Upper lobe of right lung (tissue), 1 donor: ENCODE results near the gene POLR2H. TPM values are rescaled to one million over a fixed set of nuclear protein-coding genes. Genes with fewer than 3 reads are reported as not detected.

Experiments used
- ATAC-seq: fragments of 200-7000 bp; cut with Tn5 transposase; one replicate; pipeline ENCODE4 v1.9.1; 2020; ENCODE audit warnings: mild to moderate bottlenecking, moderate library complexity
- DNase-seq: peaks from one replicate; pipeline ENCODE4 v3.0.0-alpha.2; 2020
- H3K27ac ChIP-seq: fragments of 200-600 bp; one replicate; pipeline ENCODE4 v1.8.0; 2022
- H3K27me3 ChIP-seq: fragments of 200-600 bp; one replicate; pipeline ENCODE4 v1.8.0; 2022; ENCODE audit warnings: mild to moderate bottlenecking
- H3K36me3 ChIP-seq: fragments of 200-600 bp; one replicate; pipeline ENCODE4 v1.8.0; 2022
- H3K4me1 ChIP-seq: fragments of 200-600 bp; one replicate; pipeline ENCODE4 v1.8.0; 2022
- H3K4me3 ChIP-seq: fragments of 200-600 bp; one replicate; pipeline ENCODE4 v1.8.0; 2022; ENCODE audit warnings: mild to moderate bottlenecking
- H3K9me3 ChIP-seq: fragments of 200-600 bp; one replicate; pipeline ENCODE4 v1.8.0; 2022
- intact Hi-C: fragments of 100-400 bp; cut with DNase I; formaldehyde crosslinking; loops from one replicate; pipeline ENCODE4 v1.11.0; 2022
- total RNA-seq: library from RNA; stranded (reverse); fragmentation: NEBNext Ultra II Directional; extraction: Animal tissue kit (Norgen Biotek cat#: 25700); gene quantifications from one replicate; pipeline ENCODE4 v1.2.1, GENCODE V29; 2021
- TF ChIP-seq, protein P1 (sequence below): fragments of 200-600 bp; IDR thresholded peaks from one replicate; pipeline ENCODE4 v1.8.0; 2022; ENCODE audit warnings: antibody characterized with exemption
- donor health status: DM: no; HTN: yes; CAD: no; lungs with severe emphysema.

POLR2H gene
- total RNA-seq, 1 donor from 2014 or later = 63.2 TPM

DNA sequence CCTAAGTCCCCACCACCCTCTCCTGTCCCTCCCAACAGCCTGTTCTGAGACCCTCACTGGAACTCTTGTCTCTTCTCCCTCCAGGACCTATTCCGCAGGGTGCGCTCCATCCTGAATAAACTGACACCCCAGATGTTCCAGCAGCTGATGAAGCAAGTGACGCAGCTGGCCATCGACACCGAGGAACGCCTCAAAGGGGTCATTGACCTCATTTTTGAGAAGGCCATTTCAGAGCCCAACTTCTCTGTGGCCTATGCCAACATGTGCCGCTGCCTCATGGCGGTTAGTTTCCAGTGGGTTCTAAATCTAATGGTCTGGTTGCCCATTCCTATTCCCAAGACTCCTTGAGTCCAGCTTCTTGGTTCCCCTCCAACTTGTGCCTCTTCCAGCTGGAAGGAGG is 37.8 kb upstream of the POLR2H start:
- ATAC-seq (no peak), DNase-seq (no peak)
- Histone ChIP-seq H3K9me3 (no peaks in the 10 kb centered on the region), H3K4me3 (no peak overlapping the region), H3K36me3 (peaks cover 90% of the 10 kb centered on the region), H3K27me3 (no peaks in the 10 kb centered on the region), H3K27ac (no peak overlapping the region), H3K4me1 (peaks cover 28% of the 10 kb centered on the region)
- intact Hi-C loops = no loop called here
- TF ChIP-seq, protein P1, sequence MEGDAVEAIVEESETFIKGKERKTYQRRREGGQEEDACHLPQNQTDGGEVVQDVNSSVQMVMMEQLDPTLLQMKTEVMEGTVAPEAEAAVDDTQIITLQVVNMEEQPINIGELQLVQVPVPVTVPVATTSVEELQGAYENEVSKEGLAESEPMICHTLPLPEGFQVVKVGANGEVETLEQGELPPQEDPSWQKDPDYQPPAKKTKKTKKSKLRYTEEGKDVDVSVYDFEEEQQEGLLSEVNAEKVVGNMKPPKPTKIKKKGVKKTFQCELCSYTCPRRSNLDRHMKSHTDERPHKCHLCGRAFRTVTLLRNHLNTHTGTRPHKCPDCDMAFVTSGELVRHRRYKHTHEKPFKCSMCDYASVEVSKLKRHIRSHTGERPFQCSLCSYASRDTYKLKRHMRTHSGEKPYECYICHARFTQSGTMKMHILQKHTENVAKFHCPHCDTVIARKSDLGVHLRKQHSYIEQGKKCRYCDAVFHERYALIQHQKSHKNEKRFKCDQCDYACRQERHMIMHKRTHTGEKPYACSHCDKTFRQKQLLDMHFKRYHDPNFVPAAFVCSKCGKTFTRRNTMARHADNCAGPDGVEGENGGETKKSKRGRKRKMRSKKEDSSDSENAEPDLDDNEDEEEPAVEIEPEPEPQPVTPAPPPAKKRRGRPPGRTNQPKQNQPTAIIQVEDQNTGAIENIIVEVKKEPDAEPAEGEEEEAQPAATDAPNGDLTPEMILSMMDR = no peak

GRCh38 chr3:184325269-184325668 is 36.2 kb upstream of the POLR2H start:
- no peaks in the 10 kb centered on the region for H3K27me3 ChIP-seq
- DNase-seq (no peak), ATAC-seq (no peak)
- no peaks in the 10 kb centered on the region for H3K9me3 ChIP-seq
- TF ChIP-seq, protein P1 = no peak
- intact Hi-C loops = no loop called here
- H3K4me3 ChIP-seq = no peak overlapping the region
- H3K27ac ChIP-seq = no peak overlapping the region
- peaks cover 100% of the 10 kb centered on the region for H3K36me3 ChIP-seq
- peaks cover 16% of the 10 kb centered on the region for H3K4me1 ChIP-seq

DNA sequence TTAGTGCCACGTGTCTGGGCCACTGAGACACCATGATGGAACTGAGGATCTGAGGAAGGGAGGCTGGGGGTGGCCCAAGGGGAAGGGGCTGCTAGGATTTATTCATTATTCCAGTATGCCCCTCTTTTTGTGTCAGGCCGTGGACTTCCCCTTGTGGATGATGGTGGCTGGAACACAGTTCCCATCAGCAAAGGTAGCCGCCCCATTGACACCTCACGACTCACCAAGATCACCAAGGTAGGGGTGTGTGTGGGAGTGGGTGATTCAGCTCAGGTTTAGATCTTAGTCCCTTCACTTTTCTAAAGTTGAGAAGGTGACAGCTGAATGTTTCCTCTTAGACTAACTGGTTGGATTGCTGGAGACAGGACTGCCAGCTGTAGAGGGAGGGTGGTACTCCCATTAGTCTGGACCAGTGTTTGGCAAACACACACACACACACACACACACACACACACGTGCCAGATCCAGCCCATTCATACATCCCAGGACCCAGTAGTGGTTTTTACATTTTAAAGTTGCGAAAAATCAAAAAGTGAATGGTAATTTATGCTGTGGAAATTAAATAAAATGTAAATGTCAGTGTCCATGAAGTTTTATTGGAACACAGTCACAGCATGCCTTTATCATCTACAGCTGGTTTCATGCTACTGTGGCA is 35.7 kb upstream of the POLR2H start:
- no peak overlapping the region for H3K4me3 ChIP-seq
- TF ChIP-seq, protein P1 = no peak
- no peak for DNase-seq
- peaks cover 100% of the 10 kb centered on the region for H3K36me3 ChIP-seq
- ATAC-seq = no peak
- H3K27ac ChIP-seq = no peak overlapping the region
- H3K4me1 ChIP-seq = peaks cover 10% of the 10 kb centered on the region
- no peaks in the 10 kb centered on the region for H3K9me3 ChIP-seq
- intact Hi-C loops = no loop called here
- H3K27me3 ChIP-seq = no peaks in the 10 kb centered on the region

GRCh38 chr3:184327171-184327570 is 34.3 kb upstream of the POLR2H start:
- Histone ChIP-seq H3K36me3 (peaks cover 100% of the 10 kb centered on the region), H3K9me3 (no peaks in the 10 kb centered on the region), H3K27ac (no peak overlapping the region), H3K4me3 (no peak overlapping the region), H3K27me3 (no peaks in the 10 kb centered on the region), H3K4me1 (peaks cover 1% of the 10 kb centered on the region)
- intact Hi-C loops = no loop called here
- TF ChIP-seq, protein P1 = no peak
- no peak for ATAC-seq
- no peak for DNase-seq

DNA sequence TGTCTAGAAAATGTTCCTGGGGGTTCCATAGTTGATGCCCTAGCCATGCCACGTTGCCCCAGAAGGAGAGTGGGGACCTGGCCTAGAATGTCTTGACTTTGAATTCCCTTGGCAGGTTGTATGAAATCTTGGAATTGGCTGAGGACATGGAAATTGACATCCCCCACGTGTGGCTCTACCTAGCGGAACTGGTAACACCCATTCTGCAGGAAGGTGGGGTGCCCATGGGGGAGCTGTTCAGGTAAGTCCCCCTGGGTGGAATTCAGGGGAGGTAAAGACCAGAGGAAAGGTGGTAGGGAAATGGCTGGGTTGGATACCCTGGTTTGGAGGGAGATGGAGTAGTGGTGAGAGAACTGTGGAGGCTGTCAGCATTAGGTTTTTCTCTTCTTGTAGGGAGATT is 33.0 kb upstream of the POLR2H start:
- intact Hi-C loops = no loop called here
- peaks cover 100% of the 10 kb centered on the region for H3K36me3 ChIP-seq

More for the DNA sequence above, 33.0 kb upstream of the POLR2H start:
- Histone ChIP-seq H3K27me3 (no peaks in the 10 kb centered on the region), H3K4me3 (no peak overlapping the region), H3K27ac (no peak overlapping the region), H3K4me1 (no peaks in the 10 kb centered on the region), H3K9me3 (no peaks in the 10 kb centered on the region)
- ATAC-seq = no peak
- TF ChIP-seq, protein P1 = no peak
- DNase-seq = no peak
